HG02798 (cell line): ENCODE data around the gene FBXL14.

Source experiments
- ATAC-seq: cut with Tn5 transposase; IDR thresholded peaks from one replicate; pipeline ENCODE4 v1.9.1; 2021; ENCODE audit warnings: mild to moderate bottlenecking; ENCODE audit not compliant: unreplicated experiment, poor library complexity

FBXL14 gene, protein sequence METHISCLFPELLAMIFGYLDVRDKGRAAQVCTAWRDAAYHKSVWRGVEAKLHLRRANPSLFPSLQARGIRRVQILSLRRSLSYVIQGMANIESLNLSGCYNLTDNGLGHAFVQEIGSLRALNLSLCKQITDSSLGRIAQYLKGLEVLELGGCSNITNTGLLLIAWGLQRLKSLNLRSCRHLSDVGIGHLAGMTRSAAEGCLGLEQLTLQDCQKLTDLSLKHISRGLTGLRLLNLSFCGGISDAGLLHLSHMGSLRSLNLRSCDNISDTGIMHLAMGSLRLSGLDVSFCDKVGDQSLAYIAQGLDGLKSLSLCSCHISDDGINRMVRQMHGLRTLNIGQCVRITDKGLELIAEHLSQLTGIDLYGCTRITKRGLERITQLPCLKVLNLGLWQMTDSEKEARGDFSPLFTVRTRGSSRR

GRCh38 chr12:1594261-1595025 is at the start of gene FBXL14:
Gene FBXL14 (minus strand): TSS chr12:1594581. CDS start chr12:1594066, 515 bp downstream.
- peak; percentile 66 for ATAC-seq

- ATAC-seq, result no peak
Measured at GRCh38 chr12:1643905-1644533, 49.6 kb upstream of the FBXL14 start.

DNA sequence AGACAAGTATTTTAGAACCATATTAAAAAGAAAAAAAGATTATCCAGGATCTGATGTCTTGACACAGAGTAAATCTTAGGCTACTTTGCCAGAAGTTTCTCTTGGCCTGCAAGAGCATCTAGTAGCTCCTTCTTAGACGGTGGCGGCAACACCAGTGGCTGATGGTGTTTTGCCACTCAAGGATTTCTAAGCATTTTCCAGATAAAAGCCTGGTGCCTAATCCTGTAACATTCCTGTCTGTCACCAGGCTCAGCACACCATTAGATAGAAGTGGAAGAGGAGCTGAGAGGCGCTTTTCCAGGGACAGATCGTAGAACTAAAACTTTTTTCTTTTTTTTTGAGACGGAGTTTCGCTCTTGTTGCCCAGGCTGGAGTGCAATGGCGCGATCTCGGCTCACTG is 48.7 kb upstream of the FBXL14 start:
- no peak for ATAC-seq

DNA sequence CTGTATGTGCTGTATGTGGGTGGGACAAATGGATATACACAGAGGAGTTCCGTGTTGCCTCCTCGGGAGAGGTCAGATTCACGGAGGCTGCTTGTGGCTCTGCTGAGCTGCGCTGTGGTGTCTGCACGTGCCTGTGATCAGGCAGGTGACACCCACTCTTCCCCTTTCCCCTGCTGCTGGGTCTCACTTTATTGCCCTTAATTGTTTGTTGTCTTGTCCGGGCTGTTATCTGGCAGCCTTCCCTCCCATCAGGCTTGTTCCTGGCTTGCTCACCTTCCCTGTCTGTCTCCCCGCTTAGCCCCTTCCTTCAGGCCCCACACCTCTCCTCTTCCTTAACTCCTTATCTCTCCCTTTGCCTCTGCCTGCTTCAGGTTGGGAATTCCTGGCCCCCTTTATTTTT is 48.1 kb upstream of the FBXL14 start:
- ATAC-seq, result no peak

GRCh38 chr12:1640328-1641234 is 46.2 kb upstream of the FBXL14 start:
- ATAC-seq, result no peak

- ATAC-seq, result no peak
Measured at GRCh38 chr12:1639538-1639937, 45.2 kb upstream of the FBXL14 start.

GRCh38 chr12:1638203-1638602 is 43.8 kb upstream of the FBXL14 start:
- no peak for ATAC-seq

DNA sequence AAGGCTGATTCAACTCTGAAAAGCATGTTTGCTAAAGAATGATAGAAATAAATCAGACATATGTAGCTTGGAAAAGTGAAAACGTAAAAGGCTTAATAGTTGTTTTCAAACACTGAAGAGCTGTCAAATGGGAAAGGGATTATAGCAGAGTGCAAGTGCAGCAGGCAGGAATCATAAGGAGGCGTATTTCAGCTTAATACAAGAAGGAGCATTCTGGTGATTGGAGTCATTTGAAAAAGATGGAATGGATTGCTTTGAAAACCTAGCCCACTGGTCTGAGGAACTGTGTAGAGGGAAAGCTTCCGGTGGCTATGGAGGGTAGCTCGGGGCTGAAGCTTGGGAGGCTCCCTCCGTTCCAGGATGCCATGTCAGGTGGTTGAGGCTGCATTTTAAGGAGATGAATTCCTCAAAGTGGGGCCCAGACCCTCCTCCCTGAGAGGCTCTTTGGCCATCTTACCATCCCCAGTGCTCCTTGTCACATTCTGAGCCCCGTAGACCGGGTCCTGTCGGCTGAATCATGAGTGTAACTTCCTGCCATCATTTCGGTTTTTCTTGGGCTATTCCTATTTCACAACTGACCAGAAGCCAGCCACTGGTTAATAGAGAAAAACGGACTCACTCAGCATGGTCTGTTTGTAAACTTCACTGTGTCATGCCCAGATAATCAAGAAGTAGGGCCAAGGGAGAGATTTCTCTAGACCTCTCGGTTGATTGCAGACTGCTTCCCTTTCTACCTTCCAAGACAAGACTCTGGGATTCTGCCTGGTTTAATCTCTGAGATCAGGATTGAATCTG is 41.1 kb upstream of the FBXL14 start:
- no peak for ATAC-seq

- ATAC-seq, result no peak
Measured at GRCh38 chr12:1634590-1635191, 40.3 kb upstream of the FBXL14 start.

- ATAC-seq, result no peak
Measured at GRCh38 chr12:1634149-1634548, 39.8 kb upstream of the FBXL14 start.

DNA sequence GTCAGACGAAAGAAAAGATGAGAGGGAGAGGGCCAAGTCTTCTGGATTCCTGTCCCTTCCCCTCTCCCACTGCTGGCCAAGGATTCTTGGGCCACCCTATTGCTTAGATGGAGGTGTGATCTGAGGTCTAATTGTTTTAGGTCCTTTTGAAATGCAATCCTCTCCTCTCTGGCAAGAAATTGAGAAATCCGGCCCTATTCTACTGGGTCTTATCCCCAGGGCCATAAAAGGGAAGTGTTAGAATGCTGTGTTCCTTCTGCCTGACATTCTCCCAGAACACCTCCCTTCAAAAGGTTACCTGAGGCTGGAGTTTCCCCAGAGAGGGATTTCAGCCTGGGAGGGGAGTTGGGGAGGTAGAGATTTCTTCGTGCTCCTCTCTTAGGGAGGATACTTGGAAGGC is 39.1 kb upstream of the FBXL14 start:
- no peak for ATAC-seq

DNA sequence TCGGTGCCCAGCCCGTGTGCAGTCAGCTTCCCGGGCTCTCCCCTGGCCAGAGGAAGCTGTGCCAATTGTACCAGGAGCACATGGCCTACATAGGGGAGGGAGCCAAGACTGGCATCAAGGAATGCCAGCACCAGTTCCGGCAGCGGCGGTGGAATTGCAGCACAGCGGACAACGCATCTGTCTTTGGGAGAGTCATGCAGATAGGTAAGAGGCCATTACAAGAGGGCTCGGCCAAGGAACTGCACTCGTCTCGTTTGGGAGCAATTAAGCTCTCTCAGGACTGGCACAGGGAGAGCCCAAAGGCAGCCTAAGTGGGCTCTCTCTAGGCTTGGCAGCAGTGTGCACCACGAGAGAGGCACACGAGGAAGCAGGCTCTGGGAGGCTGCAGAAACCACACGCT is 38.3 kb upstream of the FBXL14 start:
- ATAC-seq, result no peak

DNA sequence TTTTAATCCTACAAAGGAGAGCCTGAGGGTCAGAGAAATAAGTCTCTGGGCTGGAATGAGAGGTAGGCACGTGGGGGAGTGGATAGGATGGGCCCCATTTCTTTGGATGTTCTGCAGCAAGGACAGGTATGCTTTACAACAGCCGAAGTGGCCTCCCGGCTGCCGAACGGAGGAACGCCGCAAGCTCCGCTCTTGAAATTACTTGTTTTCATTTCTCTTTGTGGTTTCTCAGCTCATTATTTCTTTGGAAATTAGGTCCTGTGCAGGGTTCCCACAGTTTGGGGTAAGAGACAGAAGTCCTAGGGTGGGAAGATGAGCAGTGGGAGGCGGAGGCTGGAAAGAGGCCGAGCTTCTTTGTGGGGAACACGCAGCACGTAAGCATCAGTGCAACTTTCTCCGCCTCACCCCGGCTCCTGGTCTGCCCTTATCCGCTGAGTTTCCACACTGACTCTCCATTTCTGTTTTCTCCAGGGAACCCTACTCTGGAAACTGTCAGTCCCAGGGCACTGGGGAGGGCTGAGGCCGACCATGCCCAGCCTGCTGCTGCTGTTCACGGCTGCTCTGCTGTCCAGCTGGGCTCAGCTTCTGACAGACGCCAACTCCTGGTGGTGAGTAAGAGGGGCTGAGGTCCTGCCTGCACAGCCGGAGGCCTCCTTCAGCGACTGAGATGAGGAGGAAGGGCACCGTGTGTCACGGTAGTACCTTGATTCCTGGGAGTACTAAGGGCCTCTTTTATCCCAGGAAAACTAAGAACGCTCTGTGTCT is 36.6 kb upstream of the FBXL14 start:
- no peak for ATAC-seq

GRCh38 chr12:1630133-1630826 is 35.9 kb upstream of the FBXL14 start:
- no peak for ATAC-seq

- ATAC-seq, result no peak
Measured at GRCh38 chr12:1629338-1630132, 35.2 kb upstream of the FBXL14 start.

DNA sequence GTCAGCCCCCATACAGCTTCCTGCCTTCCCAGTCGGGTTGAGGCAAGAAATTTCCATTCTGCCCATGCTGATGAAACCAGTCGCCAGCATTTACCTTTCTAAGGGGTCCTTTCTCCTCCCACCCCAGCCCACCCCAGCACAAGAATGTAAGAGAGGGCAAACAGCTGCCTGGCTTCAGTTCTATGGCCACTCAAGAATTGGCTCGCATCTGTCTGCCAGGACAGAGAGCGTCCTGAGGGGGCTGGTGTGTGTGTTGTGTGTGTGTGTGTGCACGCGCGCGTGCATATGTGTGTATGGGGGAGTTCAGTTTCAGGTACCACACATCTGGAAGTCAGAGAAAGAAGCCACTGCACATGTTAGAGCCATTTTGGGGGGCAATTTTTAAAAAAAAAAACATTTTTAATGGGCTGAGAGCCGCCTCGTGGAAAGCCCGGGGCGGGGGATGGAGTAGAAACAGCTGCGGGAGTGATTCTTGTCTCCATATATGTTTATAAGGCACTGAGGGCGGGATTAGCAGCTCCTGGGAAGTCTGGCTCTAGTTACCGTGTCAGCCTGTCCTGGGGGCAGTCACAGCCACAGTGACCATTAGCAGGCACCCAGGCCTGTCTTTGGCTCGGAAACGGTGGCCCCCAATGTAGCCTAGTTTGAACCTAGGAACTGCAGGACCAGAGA is 34.4 kb upstream of the FBXL14 start, which contains the start of gene WNT5B:
Gene WNT5B, plus strand, starts transcription at position 566 of the 672 bp plus-strand sequence. CDS start 2,124 bp downstream, outside the sequence.
- no peak for ATAC-seq
